Ascending aorta (tissue), 2 donors: ENCODE results near the gene TACR2. TPM values are rescaled to one million over a fixed set of nuclear protein-coding genes. Genes with fewer than 3 reads are reported as not detected.

Source experiments
- DNase-seq, 2 donors: peaks; one replicate each; pipeline ENCODE4 v3.0.0-alpha.2; 2019; ENCODE audit warnings: low spot score in 2 of 2
- H3K27ac ChIP-seq, 2 donors: fragments of 200-600 bp; sonication (generic); one replicate each; pipeline ENCODE4 v1.5.1; 2016 to 2017; ENCODE audit warnings: mild to moderate bottlenecking in 1 of 2
- H3K27me3 ChIP-seq: fragments of 200-600 bp; sonication (generic); one replicate; pipeline ENCODE4 v1.5.1; 2017
- H3K36me3 ChIP-seq, 2 donors: fragments of 200-600 bp; sonication (generic); one replicate each; pipeline ENCODE4 v1.5.1; 2016
- H3K4me1 ChIP-seq, 2 donors: fragments of 200-600 bp; sonication (generic); one replicate each; pipeline ENCODE4 v1.5.1; 2016 to 2017; ENCODE audit warnings: mild to moderate bottlenecking in 1 of 2
- H3K4me3 ChIP-seq, 2 donors: fragments of 200-600 bp; sonication (generic); one replicate each; pipeline ENCODE4 v1.5.1; 2016 to 2017; ENCODE audit warnings: mild to moderate bottlenecking in 1 of 2
- H3K9me3 ChIP-seq, 2 donors: fragments of 200-600 bp; sonication (generic); one replicate each; pipeline ENCODE4 v1.5.1; 2016
- CTCF ChIP-seq, 3 experiments: fragments of 200-600 bp in 2 of 3; fragments of 450-650 bp in 1 of 3; sonication (generic) in 2 of 3; IDR thresholded peaks; one replicate each; pipeline ENCODE4 v1.5.1; 2016 to 2019; ENCODE audit warnings: antibody characterized with exemption in 3 of 3, mild to moderate bottlenecking in 1 of 3, moderate library complexity in 1 of 3
- intact Hi-C: fragments of 100-400 bp; cut with DNase I; formaldehyde crosslinking; loops from one replicate; pipeline ENCODE4 v1.15.1; 2023
- total RNA-seq: library from RNA; depleted of rRNA; stranded (reverse); fragments of >200 nt; gene quantifications from one replicate; pipeline ENCODE4 v1.1.0, GENCODE V29; 2016

TACR2 gene
- total RNA-seq, 1 donor from 2014 or later = not detected

GRCh38 chr10:69408318-69409175, 8.2 kb downstream of the TACR2 start:
- intact Hi-C loops = loop anchor here (1.0 to 5.0 kb wide), 6 partner anchors 45 to 416 kb away; partner anchors contain the start of gene FAM241B
- DNase-seq = peak; percentile 77 to 96
- Histone ChIP-seq H3K4me1 (peaks cover 5 to 24% of the 10 kb centered on the region in 2 donors), H3K36me3 (peaks cover 0 to 7% of the 10 kb centered on the region in 2 donors), H3K9me3 (no peaks in the 10 kb centered on the region), H3K27ac (peak overlapping the region; percentile 91 to 95), H3K27me3 (no peaks in the 10 kb centered on the region), H3K4me3 (peak overlapping the region; percentile 39 to 62)
- peak; percentile 63 to 84 (median 81) for TF ChIP-seq CTCF (IDR thresholded peaks at IDR 0.05)

- no peaks in the 10 kb centered on the region for H3K27me3 ChIP-seq
- peak overlapping the region; percentile 83 to 95 for H3K27ac ChIP-seq
- TF ChIP-seq CTCF (IDR thresholded peaks at IDR 0.05) = peak in 2 of 3 experiments; percentile 6 to 17
- H3K36me3 ChIP-seq = peaks cover 4 to 11% of the 10 kb centered on the region in 2 donors
- H3K4me3 ChIP-seq = peak overlapping the region; percentile 39 to 49
- peaks cover 5 to 26% of the 10 kb centered on the region in 2 donors for H3K4me1 ChIP-seq
- DNase-seq = no peak
- intact Hi-C loops = loop anchor here (1.0 to 5.0 kb wide), 6 partner anchors 44 to 415 kb away; partner anchors contain the start of gene FAM241B
- no peaks in the 10 kb centered on the region for H3K9me3 ChIP-seq
Observed at GRCh38 chr10:69407621-69408301, 9.0 kb downstream of the TACR2 start.

- no peak for TF ChIP-seq CTCF (IDR thresholded peaks at IDR 0.05)
- DNase-seq = no peak
- peaks cover 5 to 26% of the 10 kb centered on the region in 2 donors for H3K4me1 ChIP-seq
- no peaks in the 10 kb centered on the region for H3K9me3 ChIP-seq
- no peaks in the 10 kb centered on the region for H3K27me3 ChIP-seq
- peak overlapping the region; percentile 83 to 95 for H3K27ac ChIP-seq
- H3K4me3 ChIP-seq = no peak overlapping the region
- H3K36me3 ChIP-seq = peaks cover 10 to 18% of the 10 kb centered on the region in 2 donors
- intact Hi-C loops = loop anchor here (5.0 kb wide), 3 partner anchors 225 to 415 kb away; partner anchors contain the start of gene FAM241B
Observed at GRCh38 chr10:69406816-69407580, 9.7 kb downstream of the TACR2 start.

- Histone ChIP-seq H3K27ac (peak overlapping the region; percentile 83 to 95), H3K4me1 (peaks cover 5 to 26% of the 10 kb centered on the region in 2 donors), H3K36me3 (peaks cover 16 to 25% of the 10 kb centered on the region in 2 donors), H3K27me3 (no peaks in the 10 kb centered on the region), H3K9me3 (no peaks in the 10 kb centered on the region), H3K4me3 (no peak overlapping the region)
- intact Hi-C loops = loop anchor here (5.0 kb wide), 3 partner anchors 226 to 414 kb away; partner anchors contain the start of gene FAM241B
- DNase-seq = peak in 1 of 2 donors; percentile 83
- TF ChIP-seq CTCF (IDR thresholded peaks at IDR 0.05) = no peak
Observed at GRCh38 chr10:69406302-69406811, 10.4 kb downstream of the TACR2 start.

GRCh38 chr10:69405221-69405620, 11.5 kb downstream of the TACR2 start:
- no peaks in the 10 kb centered on the region for H3K9me3 ChIP-seq
- peak overlapping the region; percentile 83 to 95 for H3K27ac ChIP-seq
- DNase-seq = no peak
- H3K4me1 ChIP-seq = peaks cover 5 to 26% of the 10 kb centered on the region in 2 donors
- intact Hi-C loops = loop anchor here (5.0 kb wide), 3 partner anchors 227 to 413 kb away; partner anchors contain the start of gene FAM241B
- no peak overlapping the region for H3K4me3 ChIP-seq
- no peak for TF ChIP-seq CTCF (IDR thresholded peaks at IDR 0.05)
- peaks cover 28 to 36% of the 10 kb centered on the region in 2 donors for H3K36me3 ChIP-seq
- H3K27me3 ChIP-seq = no peaks in the 10 kb centered on the region
